HepG2 (cell line): ENCODE results near the gene ACAT2. TPM values are rescaled to one million over a fixed set of nuclear protein-coding genes. Genes with fewer than 3 reads are reported as not detected.

ENCODE experiments used
- ATAC-seq: fragments of 200-7000 bp; cut with Tn5 transposase; 3 replicates; pipeline ENCODE4 v1.9.1; 2020; ENCODE audit warnings: mild to moderate bottlenecking, moderate library complexity
- BruUV-seq: library from RNA; stranded (reverse); fragments of 400-500 nt; replicated peaks from 2 replicates; lab custom pipeline; 2021; lab: Mats Ljungman, UMichigan
- CTCF ChIA-PET: fragments of 300-600 bp; formaldehyde crosslinking; extraction: SDS; loops from one replicate; lab custom pipeline; 2021; ENCODE audit warnings: low total read pairs, inconsistent platforms, low intra/inter-chr PET ratio; lab: Yijun Ruan, JAX
- POLR2A ChIA-PET: fragments of 350-600 bp; sonication (Branson Sonifier 250); formaldehyde crosslinking; loops from one replicate; lab custom pipeline; 2020; ENCODE audit warnings: antibody characterized with exemption, inconsistent platforms; lab: Yijun Ruan, JAX
- DNase-seq: peaks from one replicate; pipeline ENCODE4 v3.0.0-alpha.2; 2015; ENCODE audit warnings: low spot score
- FAIRE-seq: peaks from 3 replicates; lab custom pipeline; 2011; peaks lifted over from hg19 to GRCh38; lab: Jason Lieb, UNC
- H2AFZ ChIP-seq: one replicate; pipeline ENCODE4 v1.6.1; 2011; ENCODE audit warnings: low read length, inconsistent platforms
- H3K27ac ChIP-seq: fragments of 300-600 bp; 3 replicates; pipeline ENCODE4 v1.8.0; 2011; ENCODE audit warnings: mixed run types, mild to moderate bottlenecking, mixed read lengths, low read length, inconsistent platforms; ENCODE audit not compliant: insufficient read depth; ENCODE audit errors: extremely low read length
- H3K27me3 ChIP-seq, 2 experiments: fragments of 200-600 bp in 1 of 2; 2 replicates in 1 of 2; 3 replicates in 1 of 2; pipeline versions ENCODE4 v1.6.0 to v1.8.0; 2011; ENCODE audit warnings: low read length in 2 of 2, mild to moderate bottlenecking in 2 of 2, moderate library complexity in 2 of 2, inconsistent platforms in 1 of 2; ENCODE audit not compliant: insufficient read depth in 2 of 2, control insufficient read depth in 1 of 2
- H3K36me3 ChIP-seq, 2 experiments: fragments of 200-600 bp in 1 of 2; replicated peaks in 1 of 2; 2 replicates in 1 of 2; 3 replicates in 1 of 2; pipeline versions ENCODE4 v1.5.1 to v1.8.0; 2011; ENCODE audit warnings: low read length in 2 of 2, inconsistent platforms in 1 of 2; ENCODE audit not compliant: insufficient read depth in 2 of 2, control insufficient read depth in 1 of 2
- H3K4me1 ChIP-seq: 2 replicates; pipeline ENCODE4 v1.5.1; 2012; ENCODE audit warnings: low read length, inconsistent platforms; ENCODE audit not compliant: insufficient read depth
- H3K4me2 ChIP-seq: 2 replicates; pipeline ENCODE4 v1.6.0; 2011; ENCODE audit warnings: low read depth, low read length, inconsistent platforms
- H3K4me3 ChIP-seq, 3 experiments: fragments of 200-600 bp in 1 of 3; sonication (generic), shearing (Covaris generic) in 1 of 3; replicated peaks in 1 of 3; 2 replicates each; pipeline ENCODE4 v1.5.1; 2011 to 2016; ENCODE audit warnings: low read length in 3 of 3, inconsistent platforms in 2 of 3, low read depth in 2 of 3, mild to moderate bottlenecking in 2 of 3, control low read depth in 1 of 3, mixed read lengths in 1 of 3; ENCODE audit not compliant: insufficient read depth in 1 of 3
- H3K79me2 ChIP-seq: one replicate; pipeline ENCODE4 v1.6.1; 2011; ENCODE audit warnings: low read length, inconsistent platforms; ENCODE audit not compliant: insufficient read depth
- H3K9ac ChIP-seq: 2 replicates; pipeline ENCODE4 v1.6.0; 2011; ENCODE audit warnings: mild to moderate bottlenecking, low read depth, low read length, inconsistent platforms; ENCODE audit not compliant: insufficient read depth
- H3K9me3 ChIP-seq: 2 replicates; pipeline ENCODE4 v1.5.1; 2012; ENCODE audit warnings: mild to moderate bottlenecking, low read length
- H4K20me1 ChIP-seq: 2 replicates; pipeline ENCODE4 v1.6.0; 2011; ENCODE audit warnings: inconsistent platforms, mild to moderate bottlenecking, low read length, moderate library complexity; ENCODE audit not compliant: insufficient read depth
- BCL6 ChIP-seq: IDR thresholded peaks from 2 replicates; pipeline ENCODE4 v1.6.1; 2016; ENCODE audit warnings: missing genetic modification reagents, missing compliant biosample characterization
- CC2D1A ChIP-seq: sonication (generic); formaldehyde crosslinking; IDR thresholded peaks from 2 replicates; pipeline ENCODE4 v1.8.1; 2023; ENCODE audit warnings: mild to moderate bottlenecking, missing genetic modification reagents
- CCDC6 ChIP-seq: sonication (generic); formaldehyde crosslinking; IDR thresholded peaks from 2 replicates; pipeline ENCODE4 v1.8.1; 2022; ENCODE audit warnings: mild to moderate bottlenecking, missing genetic modification reagents, moderate library complexity
- FOXC1 ChIP-seq: sonication (generic); formaldehyde crosslinking; IDR thresholded peaks from 2 replicates; pipeline ENCODE4 v1.8.0; 2022; ENCODE audit warnings: mild to moderate bottlenecking, missing genetic modification reagents, borderline replicate concordance
- ISL2 ChIP-seq: sonication (generic); formaldehyde crosslinking; IDR thresholded peaks from 2 replicates; pipeline ENCODE4 v1.5.0; 2020; ENCODE audit warnings: missing genetic modification reagents
- MAX ChIP-seq: IDR thresholded peaks from 2 replicates; pipeline ENCODE4 v1.6.1; 2012; ENCODE audit warnings: inconsistent platforms
- MTF2 ChIP-seq: sonication (generic); formaldehyde crosslinking; IDR thresholded peaks from 2 replicates; pipeline ENCODE4 v1.5.0; 2020; ENCODE audit warnings: missing genetic modification reagents, borderline replicate concordance
- PLSCR1 ChIP-seq: sonication (generic); formaldehyde crosslinking; IDR thresholded peaks from 2 replicates; pipeline ENCODE4 v1.5.0; 2020; ENCODE audit warnings: missing genetic modification reagents, mild to moderate bottlenecking, borderline replicate concordance
- ZNF589 ChIP-seq: sonication (generic); formaldehyde crosslinking; conservative IDR thresholded peaks from 2 replicates; pipeline ENCODE4 v1.8.0; 2022; ENCODE audit warnings: mild to moderate bottlenecking, moderate library complexity, missing genetic modification reagents
- ZNF772 ChIP-seq: sonication (generic); formaldehyde crosslinking; IDR thresholded peaks from 2 replicates; pipeline ENCODE4 v1.5.0; 2020; ENCODE audit warnings: mild to moderate bottlenecking, missing genetic modification reagents
- ZNF784 ChIP-seq: sonication (generic); formaldehyde crosslinking; IDR thresholded peaks from 2 replicates; pipeline ENCODE4 v1.5.1; 2020; ENCODE audit warnings: missing genetic modification reagents, mild to moderate bottlenecking, borderline replicate concordance
- ZNF891 ChIP-seq: sonication (generic); formaldehyde crosslinking; IDR thresholded peaks from 2 replicates; pipeline ENCODE4 v1.5.0; 2020; ENCODE audit warnings: mild to moderate bottlenecking, missing genetic modification reagents
- WGBS: methylation state at CpG from one replicate; pipeline ENCODE4 v1.1.6; 2017; ENCODE audit warnings: low lambda C conversion rate; 5-methylcytosine and 5-hydroxymethylcytosine counted together
- in situ Hi-C: cut with HindIII; loops from 2 replicates; pipeline ENCODE4 v1.10.0; 2017; ENCODE audit warnings: low pct_unique_long_range_greater_than_20kb; ENCODE audit not compliant: extremely low pct_ligation_motif_present
- intact Hi-C: fragments of 100-400 bp; cut with micrococcal nuclease; formaldehyde crosslinking; loops from one replicate; pipeline ENCODE4 v1.10.0; 2022; ENCODE audit not compliant: unreplicated experiment
- polyA plus RNA-seq, 8 experiments: library from polyadenylated mRNA; depleted of rRNA in 3 of 8; stranded (reverse) in 7 of 8; unstranded in 1 of 8; fragments of >200 nt; fragmentation: Illumina TruSeq in 4 of 8; extraction: Trizol in 4 of 8; gene quantifications; 2 replicates each; pipeline versions ENCODE4 v1.2.1 to v1.2.3, GENCODE V29; 2011 to 2016; ENCODE audit warnings: low read depth in 4 of 8, missing spikeins in 1 of 8, mixed read lengths in 1 of 8; ENCODE audit not compliant: insufficient read depth in 1 of 8
- total RNA-seq, 5 experiments: library from RNA; depleted of rRNA; stranded (reverse); fragments of >200 nt; fragmentation: Illumina TruSeq; extraction: Trizol; gene quantifications; 2 replicates each; pipeline ENCODE4 v1.2.3, GENCODE V29; 2016; ENCODE audit warnings: low read depth in 1 of 5

Gene ACAT2
- total and polyA plus RNA-seq, 2 of the 13 experiments (the other 11 are each of a cell fraction or from before 2014, with no cell fraction given), result 121 to 534 TPM

- Histone ChIP-seq H3K4me1 (peaks cover 13% of the 10 kb centered on the region; the same call in 1 of the 2 replicates), H3K27me3 (peaks cover 10 to 63% of the 10 kb centered on the region in 2 experiments), H3K36me3 (no peaks in the 10 kb centered on the region)
- DNase-seq, result no peak
- POLR2A ChIA-PET, result no interaction called here
- WGBS, result 69% methylated on average over 13 of the region's 13 CpGs
- no peak for TF ChIP-seq BCL6 (CRISPR knock-in tag)
- TF ChIP-seq ZNF772 (CRISPR knock-in tag), result no peak
- TF ChIP-seq FOXC1 (CRISPR knock-in tag), result no peak
- TF ChIP-seq PLSCR1 (CRISPR knock-in tag), result no peak
- no peak for TF ChIP-seq MAX
- TF ChIP-seq ZNF589 (CRISPR knock-in tag), result no peak
- TF ChIP-seq ZNF891 (CRISPR knock-in tag), result no peak
- TF ChIP-seq ZNF784 (CRISPR knock-in tag), result no peak
- TF ChIP-seq MTF2, result no peak
- no peak for TF ChIP-seq CCDC6 (CRISPR knock-in tag)
- TF ChIP-seq ISL2 (CRISPR knock-in tag), result no peak
- TF ChIP-seq CC2D1A (CRISPR knock-in tag), result no peak
- TF ChIP-seq, all 625 proteins: peak for 0
- no TSS peak for BruUV-seq
- ATAC-seq, result no peak
- in situ Hi-C loops (no loop called here), intact Hi-C loops (no loop called here)
- H3K9ac ChIP-seq, result no peak overlapping the region
- H3K79me2 ChIP-seq, result no peaks in the 10 kb centered on the region
- no peaks in the 10 kb centered on the region for H3K9me3 ChIP-seq
- H3K4me3 ChIP-seq, result no peak overlapping the region
- no peak for FAIRE-seq
- no peaks in the 10 kb centered on the region for H4K20me1 ChIP-seq
- CTCF ChIA-PET, result no interaction called here
- H2AFZ ChIP-seq, result no peak overlapping the region
- H3K27ac ChIP-seq, result no peak overlapping the region
- no peak overlapping the region for H3K4me2 ChIP-seq
Measured at GRCh38 chr6:159826004-159826403, 64.2 kb downstream of the ACAT2 start.
